HEK293 (cell line): ENCODE measurements around the gene OVCH2.
"Not testable (repeated sequence)": the region's sequence is repeated elsewhere in the genome, so short reads cannot be mapped to it uniquely, and the experiment has no call there.

Experiments used
- CTCF ChIA-PET: fragments of 350-600 bp; formaldehyde crosslinking; extraction: SDS; loops from one replicate; lab custom pipeline; 2021; ENCODE audit warnings: antibody characterized with exemption; lab: Yijun Ruan, JAX
- POLR2A ChIA-PET: fragments of 300-600 bp; formaldehyde crosslinking; extraction: SDS; loops from one replicate; lab custom pipeline; 2020; ENCODE audit warnings: antibody characterized with exemption, inconsistent platforms; lab: Yijun Ruan, JAX
- H3K27ac ChIP-seq: fragments of 200-500 bp; sonication (Bioruptor generic); 2 replicates; pipeline ENCODE4 v1.5.1; 2014; ENCODE audit warnings: low read depth, low read length, control low read depth, inconsistent platforms; ENCODE audit errors: extremely low read depth
- H3K36me3 ChIP-seq, 2 experiments: fragments of 200-500 bp in 1 of 2; sonication (Bioruptor generic) in 1 of 2; 1 replicate in 1 of 2; 2 replicates in 1 of 2; pipeline ENCODE4 v1.5.1; 2014 to 2017; ENCODE audit warnings: inconsistent platforms in 2 of 2, low read length in 2 of 2; ENCODE audit not compliant: control insufficient read depth in 2 of 2, insufficient read depth in 1 of 2
- H3K4me1 ChIP-seq: fragments of 200-500 bp; sonication (Bioruptor generic); 2 replicates; pipeline ENCODE4 v1.5.1; 2014; ENCODE audit warnings: mild to moderate bottlenecking, low read length, inconsistent platforms; ENCODE audit not compliant: control insufficient read depth, insufficient read depth
- H3K4me3 ChIP-seq: 2 replicates; pipeline ENCODE4 v1.5.1; 2011; ENCODE audit warnings: low read depth, mild to moderate bottlenecking, control low read depth, low read length, moderate library complexity
- H3K9me3 ChIP-seq: fragments of 200-500 bp; sonication (Bioruptor generic); 2 replicates; pipeline ENCODE4 v1.5.1; 2014; ENCODE audit warnings: low read depth, low read length, inconsistent platforms; ENCODE audit not compliant: control insufficient read depth, insufficient read depth
- BCL11B ChIP-seq: fragments of 450-650 bp; formaldehyde crosslinking; IDR thresholded peaks from 2 replicates; pipeline ENCODE4 v1.5.1; 2016; ENCODE audit warnings: low read depth, missing biosample characterization, missing genetic modification characterization
- IKZF3 ChIP-seq: fragments of 450-650 bp; IDR thresholded peaks from 2 replicates; pipeline ENCODE4 v1.5.0; 2018; ENCODE audit warnings: missing biosample characterization, mild to moderate bottlenecking, missing genetic modification characterization, moderate library complexity
- KLF16 ChIP-seq: fragments of 450-650 bp; formaldehyde crosslinking; IDR thresholded peaks from 2 replicates; pipeline ENCODE4 v1.5.1; 2017; ENCODE audit warnings: missing biosample characterization, missing genetic modification characterization
- OSR2 ChIP-seq: fragments of 450-650 bp; formaldehyde crosslinking; IDR thresholded peaks from 2 replicates; pipeline ENCODE4 v1.5.1; 2016; ENCODE audit warnings: missing biosample characterization, missing genetic modification characterization
- PATZ1 ChIP-seq: fragments of 450-650 bp; formaldehyde crosslinking; IDR thresholded peaks from 2 replicates; pipeline ENCODE4 v1.5.1; 2016; ENCODE audit warnings: missing biosample characterization, missing genetic modification characterization
- ZEB2 ChIP-seq: fragments of 450-650 bp; formaldehyde crosslinking; IDR thresholded peaks from 2 replicates; pipeline ENCODE4 v1.5.1; 2016; ENCODE audit warnings: missing biosample characterization, missing genetic modification characterization
- ZFHX2 ChIP-seq: fragments of 450-650 bp; formaldehyde crosslinking; conservative IDR thresholded peaks from 2 replicates; pipeline ENCODE4 v1.5.1; 2016; ENCODE audit warnings: missing biosample characterization, missing genetic modification characterization
- ZNF155 ChIP-seq: fragments of 450-650 bp; formaldehyde crosslinking; IDR thresholded peaks from 2 replicates; pipeline ENCODE4 v1.5.1; 2016; ENCODE audit warnings: missing biosample characterization, missing genetic modification characterization
- ZNF2 ChIP-seq: fragments of 450-650 bp; formaldehyde crosslinking; IDR thresholded peaks from 2 replicates; pipeline ENCODE4 v1.5.1; 2016; ENCODE audit warnings: missing biosample characterization, missing genetic modification characterization
- ZNF23 ChIP-seq: fragments of 450-650 bp; formaldehyde crosslinking; IDR thresholded peaks from 2 replicates; pipeline ENCODE4 v1.5.1; 2016; ENCODE audit warnings: missing biosample characterization, missing genetic modification characterization, borderline replicate concordance
- ZNF280C ChIP-seq: fragments of 450-650 bp; formaldehyde crosslinking; IDR thresholded peaks from 2 replicates; pipeline ENCODE4 v1.5.1; 2016; ENCODE audit warnings: missing biosample characterization, missing genetic modification characterization
- ZNF311 ChIP-seq: fragments of 450-650 bp; formaldehyde crosslinking; IDR thresholded peaks from 2 replicates; pipeline ENCODE4 v1.5.1; 2017; ENCODE audit warnings: missing biosample characterization, missing genetic modification characterization, borderline replicate concordance
- ZNF398 ChIP-seq: fragments of 450-650 bp; formaldehyde crosslinking; IDR thresholded peaks from 2 replicates; pipeline ENCODE4 v1.5.1; 2017; ENCODE audit warnings: missing biosample characterization, missing genetic modification characterization
- ZNF48 ChIP-seq: fragments of 450-650 bp; formaldehyde crosslinking; IDR thresholded peaks from 2 replicates; pipeline ENCODE4 v1.5.1; 2016; ENCODE audit warnings: missing biosample characterization, missing genetic modification characterization
- ZNF501 ChIP-seq: fragments of 450-650 bp; formaldehyde crosslinking; IDR thresholded peaks from 2 replicates; pipeline ENCODE4 v1.5.1; 2016; ENCODE audit warnings: missing biosample characterization, missing genetic modification characterization
- ZNF549 ChIP-seq: fragments of 450-650 bp; IDR thresholded peaks from 2 replicates; pipeline ENCODE4 v1.5.1; 2018; ENCODE audit warnings: missing biosample characterization, missing genetic modification characterization, mild to moderate bottlenecking, inconsistent platforms, moderate library complexity
- ZNF561 ChIP-seq: fragments of 450-650 bp; IDR thresholded peaks from 2 replicates; pipeline ENCODE4 v1.5.1; 2018; ENCODE audit warnings: missing biosample characterization, missing genetic modification characterization, borderline replicate concordance
- ZNF623 ChIP-seq: fragments of 450-650 bp; formaldehyde crosslinking; IDR thresholded peaks from 2 replicates; pipeline ENCODE4 v1.5.1; 2016; ENCODE audit warnings: missing biosample characterization, missing genetic modification characterization
- ZNF677 ChIP-seq: fragments of 450-650 bp; IDR thresholded peaks from 2 replicates; pipeline ENCODE4 v1.5.0; 2018; ENCODE audit warnings: missing biosample characterization, mild to moderate bottlenecking, missing genetic modification characterization, moderate library complexity
- ZNF747 ChIP-seq: fragments of 450-650 bp; formaldehyde crosslinking; IDR thresholded peaks from 2 replicates; pipeline ENCODE4 v1.5.1; 2016; ENCODE audit warnings: missing biosample characterization, missing genetic modification characterization
- ZNF785 ChIP-seq: fragments of 450-650 bp; formaldehyde crosslinking; IDR thresholded peaks from 2 replicates; pipeline ENCODE4 v1.5.1; 2016; ENCODE audit warnings: missing biosample characterization, missing genetic modification characterization
- ZNF843 ChIP-seq: fragments of 450-650 bp; formaldehyde crosslinking; IDR thresholded peaks from 2 replicates; pipeline ENCODE4 v1.5.1; 2016; ENCODE audit warnings: missing biosample characterization, missing genetic modification characterization
- ZSCAN18 ChIP-seq: fragments of 450-650 bp; formaldehyde crosslinking; IDR thresholded peaks from 2 replicates; pipeline ENCODE4 v1.5.1; 2016; ENCODE audit warnings: missing biosample characterization, missing genetic modification characterization
- ZXDB ChIP-seq: fragments of 450-650 bp; formaldehyde crosslinking; IDR thresholded peaks from 2 replicates; pipeline ENCODE4 v1.5.1; 2016; ENCODE audit warnings: missing biosample characterization, missing genetic modification characterization

OVCH2 gene, protein sequence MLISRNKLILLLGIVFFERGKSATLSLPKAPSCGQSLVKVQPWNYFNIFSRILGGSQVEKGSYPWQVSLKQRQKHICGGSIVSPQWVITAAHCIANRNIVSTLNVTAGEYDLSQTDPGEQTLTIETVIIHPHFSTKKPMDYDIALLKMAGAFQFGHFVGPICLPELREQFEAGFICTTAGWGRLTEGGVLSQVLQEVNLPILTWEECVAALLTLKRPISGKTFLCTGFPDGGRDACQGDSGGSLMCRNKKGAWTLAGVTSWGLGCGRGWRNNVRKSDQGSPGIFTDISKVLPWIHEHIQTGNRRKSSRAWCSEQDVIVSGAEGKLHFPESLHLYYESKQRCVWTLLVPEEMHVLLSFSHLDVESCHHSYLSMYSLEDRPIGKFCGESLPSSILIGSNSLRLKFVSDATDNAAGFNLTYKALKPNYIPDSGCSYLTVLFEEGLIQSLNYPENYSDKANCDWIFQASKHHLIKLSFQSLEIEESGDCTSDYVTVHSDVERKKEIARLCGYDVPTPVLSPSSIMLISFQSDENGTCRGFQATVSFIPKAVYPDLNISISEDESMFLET

GRCh38 chr11:7706377-7706776, at the start of gene OVCH2:
Gene OVCH2 (minus strand): TSS chr11:7706477. CDS start chr11:7706394, 83 bp downstream.
- no peaks in the 10 kb centered on the region for H3K9me3 ChIP-seq
- POLR2A ChIA-PET, result no interaction called here
- no peak within 1 kb of the TSS for H3K4me3 ChIP-seq
- CTCF ChIA-PET, result interaction anchor here (0.6 to 1.1 kb wide), 2 partner anchors 11 to 394 kb away, joined by 3 to 4 read pairs; no protein-coding TSS in a partner anchor
- TF ChIP-seq ZNF623 (tag by site-specific recombination), result no peak
- no peak for TF ChIP-seq ZNF549 (tag by site-specific recombination)
- TF ChIP-seq ZSCAN18, result no peak
- TF ChIP-seq ZEB2, result no peak
- no peak for TF ChIP-seq ZNF785 (tag by site-specific recombination)
- no peak for TF ChIP-seq OSR2 (tag by site-specific recombination)
- no peak for TF ChIP-seq ZNF398 (tag by site-specific recombination)
- H3K4me1 ChIP-seq, result no peaks in the 10 kb centered on the region
- no peaks in the 10 kb centered on the region for H3K36me3 ChIP-seq
- no peak within 1 kb of the TSS for H3K27ac ChIP-seq

- H3K36me3 ChIP-seq, result no peaks in the 10 kb centered on the region
- no peak overlapping the region for H3K27ac ChIP-seq
- no peak overlapping the region for H3K4me3 ChIP-seq
- no peaks in the 10 kb centered on the region for H3K9me3 ChIP-seq
- no peaks in the 10 kb centered on the region for H3K4me1 ChIP-seq
- ChIA-PET CTCF (no interaction called here), POLR2A (no interaction called here)
- no peak for TF ChIP-seq ZFHX2 (tag by site-specific recombination)
- no peak for TF ChIP-seq ZNF561 (tag by site-specific recombination)
- TF ChIP-seq KLF16, result no peak
- TF ChIP-seq ZNF785 (tag by site-specific recombination), result no peak
- TF ChIP-seq PATZ1 (tag by site-specific recombination), result no peak
- TF ChIP-seq ZXDB (tag by site-specific recombination), result no peak
- TF ChIP-seq ZNF843, result no peak
- TF ChIP-seq ZNF155 (tag by site-specific recombination), result no peak
- TF ChIP-seq ZNF2, result no peak
- no peak for TF ChIP-seq IKZF3 (tag by site-specific recombination)
- TF ChIP-seq ZNF311, result no peak
- TF ChIP-seq ZNF747 (tag by site-specific recombination), result no peak
- no peak for TF ChIP-seq ZNF501
- TF ChIP-seq ZNF280C (tag by site-specific recombination), result no peak
- TF ChIP-seq ZNF23 (tag by site-specific recombination), result no peak
- TF ChIP-seq ZNF677 (tag by site-specific recombination), result no peak
- no peak for TF ChIP-seq ZNF48 (tag by site-specific recombination)
- no peak for TF ChIP-seq BCL11B
These were observed 43.2 kb upstream of the OVCH2 start for GRCh38 chr11:7749456-7749855.

DNA sequence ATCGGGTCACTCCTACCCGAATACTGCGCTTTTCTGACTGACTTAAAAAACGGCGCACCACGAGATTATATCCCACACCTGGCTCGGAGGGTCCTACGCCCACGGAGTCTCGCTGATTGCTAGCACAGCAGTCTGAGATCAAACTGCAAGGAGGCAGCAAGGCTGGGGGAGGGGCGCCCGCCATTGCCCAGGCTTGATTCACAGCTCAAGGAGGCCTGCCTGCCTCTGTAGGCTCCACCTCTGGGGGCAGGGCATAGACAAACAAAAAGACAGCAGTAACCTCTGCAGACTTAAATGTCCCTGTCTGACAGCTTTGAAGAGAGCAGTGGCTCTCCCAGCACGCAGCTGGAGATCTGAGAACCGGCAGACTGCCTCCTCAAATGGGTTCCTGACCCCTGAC, 28.5 kb upstream of the OVCH2 start:
- H3K9me3 ChIP-seq, H3K4me1 ChIP-seq, CTCF ChIA-PET, POLR2A ChIA-PET, H3K4me3 ChIP-seq, H3K27ac ChIP-seq, H3K36me3 ChIP-seq: not testable (repeated sequence)
